ENCODE results near the gene SLCO3A1.

The SLCO3A1 gene

GRCh38 chr15:92033723-92034122, 180.2 kb downstream of the SLCO3A1 start:
- Histone ChIP-seq H3K9me3 (ENCODE audit: severe bottlenecking) (no peaks in the 10 kb centered on the region), H3K27ac (no peak overlapping the region), H3K27me3 (ENCODE audit: insufficient read depth, low read depth, severe bottlenecking) (peaks cover 72% of the 10 kb centered on the region), H3K36me3 (no peaks in the 10 kb centered on the region), H3K4me3 (ENCODE audit: low read depth, low read length) (no peak overlapping the region)
- no peak for DNase-seq
- TF ChIP-seq CTCF (IDR thresholded peaks at IDR 0.05; ENCODE audit: low read depth, low read length): no peak

GRCh38 chr15:92034227-92034626, 180.7 kb downstream of the SLCO3A1 start:
- Histone ChIP-seq H3K9me3 (ENCODE audit: severe bottlenecking) (no peaks in the 10 kb centered on the region), H3K36me3 (no peaks in the 10 kb centered on the region), H3K4me3 (ENCODE audit: low read depth, low read length) (no peak overlapping the region), H3K27ac (no peak overlapping the region), H3K27me3 (ENCODE audit: insufficient read depth, low read depth, severe bottlenecking) (peaks cover 71% of the 10 kb centered on the region)
- no peak for TF ChIP-seq CTCF (IDR thresholded peaks at IDR 0.05; ENCODE audit: low read depth, low read length)
- no peak for DNase-seq

- no peak overlapping the region for H3K27ac ChIP-seq
- no peak for DNase-seq
- H3K9me3 ChIP-seq (ENCODE audit: severe bottlenecking): no peaks in the 10 kb centered on the region
- H3K27me3 ChIP-seq (ENCODE audit: insufficient read depth, low read depth, severe bottlenecking): peaks cover 66% of the 10 kb centered on the region
- no peaks in the 10 kb centered on the region for H3K36me3 ChIP-seq
- no peak for TF ChIP-seq CTCF (IDR thresholded peaks at IDR 0.05; ENCODE audit: low read depth, low read length)
- H3K4me3 ChIP-seq (ENCODE audit: low read depth, low read length): no peak overlapping the region
Observed at GRCh38 chr15:92035551-92035950, 182.0 kb downstream of the SLCO3A1 start.

GRCh38 chr15:92035961-92036360, 182.5 kb downstream of the SLCO3A1 start:
- DNase-seq: no peak
- H3K27ac ChIP-seq: no peak overlapping the region
- H3K27me3 ChIP-seq (ENCODE audit: insufficient read depth, low read depth, severe bottlenecking): peaks cover 69% of the 10 kb centered on the region
- no peaks in the 10 kb centered on the region for H3K9me3 ChIP-seq (ENCODE audit: severe bottlenecking)
- no peak for TF ChIP-seq CTCF (IDR thresholded peaks at IDR 0.05; ENCODE audit: low read depth, low read length)
- no peak overlapping the region for H3K4me3 ChIP-seq (ENCODE audit: low read depth, low read length)
- H3K36me3 ChIP-seq: no peaks in the 10 kb centered on the region

- DNase-seq: no peak
- Histone ChIP-seq H3K9me3 (ENCODE audit: severe bottlenecking) (no peaks in the 10 kb centered on the region), H3K27me3 (ENCODE audit: insufficient read depth, low read depth, severe bottlenecking) (peaks cover 60% of the 10 kb centered on the region), H3K36me3 (no peaks in the 10 kb centered on the region), H3K27ac (no peak overlapping the region), H3K4me3 (ENCODE audit: low read depth, low read length) (no peak overlapping the region)
- no peak for TF ChIP-seq CTCF (IDR thresholded peaks at IDR 0.05; ENCODE audit: low read depth, low read length)
Observed at GRCh38 chr15:92037491-92037890, 184.0 kb downstream of the SLCO3A1 start.

GRCh38 chr15:92040350-92040749, 186.8 kb downstream of the SLCO3A1 start:
- no peak for TF ChIP-seq CTCF (IDR thresholded peaks at IDR 0.05; ENCODE audit: low read depth, low read length)
- no peak for DNase-seq
- H3K36me3 ChIP-seq: no peaks in the 10 kb centered on the region
- H3K9me3 ChIP-seq (ENCODE audit: severe bottlenecking): no peaks in the 10 kb centered on the region
- no peak overlapping the region for H3K4me3 ChIP-seq (ENCODE audit: low read depth, low read length)
- H3K27ac ChIP-seq: no peak overlapping the region
- H3K27me3 ChIP-seq (ENCODE audit: insufficient read depth, low read depth, severe bottlenecking): peaks cover 45% of the 10 kb centered on the region

All from WERI-Rb-1 (cell line).